Epithelial cell of esophagus (primary cell): Measurements from ENCODE around the gene CD22.
A peak's percentile ranks its signal among the peaks of the same experiment; 100 is the strongest.

Source experiments
- DNase-seq: peaks from one replicate; pipeline ENCODE4 v3.0.0; 2010; ENCODE audit warnings: low read depth
- H3K4me3 ChIP-seq: 2 replicates; pipeline ENCODE4 v1.5.1; 2011; ENCODE audit warnings: mild to moderate bottlenecking, low read length, control low read depth
- CTCF ChIP-seq: IDR thresholded peaks from 2 replicates; pipeline ENCODE4 v1.5.1; 2011; ENCODE audit warnings: low read depth, mild to moderate bottlenecking, low read length, control low read depth, inconsistent platforms; ENCODE audit not compliant: insufficient read depth; ENCODE audit errors: missing control alignments

CD22 gene

GRCh38 chr19:35321291-35321690, 7.7 kb upstream of the CD22 start:
- TF ChIP-seq CTCF: no peak
- no peak overlapping the region for H3K4me3 ChIP-seq
- DNase-seq: no peak

- TF ChIP-seq CTCF: no peak
- no peak for DNase-seq
- H3K4me3 ChIP-seq: no peak overlapping the region
These were observed 7.0 kb upstream of the CD22 start for GRCh38 chr19:35322014-35322413.

- no peak overlapping the region for H3K4me3 ChIP-seq
- no peak for DNase-seq
- peak; percentile 13 for TF ChIP-seq CTCF
These were observed 1.3 kb upstream of the CD22 start for GRCh38 chr19:35327642-35328041.

- TF ChIP-seq CTCF: no peak
- no peak for DNase-seq
- H3K4me3 ChIP-seq: no peak overlapping the region
These were observed 336 bp downstream of the CD22 start for GRCh38 chr19:35329323-35329722.

GRCh38 chr19:35330475-35330874, 1.5 kb downstream of the CD22 start:
- H3K4me3 ChIP-seq: no peak overlapping the region
- TF ChIP-seq CTCF: no peak
- DNase-seq: no peak

GRCh38 chr19:35331551-35332214, 2.7 kb downstream of the CD22 start:
- H3K4me3 ChIP-seq: no peak overlapping the region
- no peak for TF ChIP-seq CTCF
- DNase-seq: no peak

- DNase-seq: no peak
- no peak overlapping the region for H3K4me3 ChIP-seq
- TF ChIP-seq CTCF: no peak
These were observed 3.8 kb downstream of the CD22 start for GRCh38 chr19:35332817-35333216.
